Dendritic cell treated with granulocyte-macrophage colony-stimulating factor and Interleukin-4, amounts not matched to agents 40 ng/mL and 50 ng/mL, for 4 days (primary cell): ENCODE data around the gene GLMN.

Experiments
- H3K27ac Mint-ChIP-seq: one replicate; pipeline ENCODE4 v1.8.0; 2022; ENCODE audit warnings: mild to moderate bottlenecking, mixed read lengths
- H3K27me3 Mint-ChIP-seq: one replicate; pipeline ENCODE4 v1.8.0; 2022; ENCODE audit warnings: mild to moderate bottlenecking, mixed read lengths
- H3K36me3 Mint-ChIP-seq: one replicate; pipeline ENCODE4 v1.8.0; 2022; ENCODE audit warnings: low read depth, mixed read lengths
- H3K4me1 Mint-ChIP-seq: one replicate; pipeline ENCODE4 v1.8.0; 2022; ENCODE audit warnings: low read depth, mixed read lengths
- H3K4me3 Mint-ChIP-seq: one replicate; pipeline ENCODE4 v1.8.0; 2022; ENCODE audit warnings: mild to moderate bottlenecking, moderate library complexity, mixed read lengths
- H3K9me3 Mint-ChIP-seq: one replicate; pipeline ENCODE4 v1.8.0; 2022; ENCODE audit warnings: mixed read lengths
- intact Hi-C: fragments of 100-400 bp; cut with micrococcal nuclease; formaldehyde crosslinking; loops from one replicate; pipeline ENCODE4 v1.15.0; 2022

GLMN gene

DNA sequence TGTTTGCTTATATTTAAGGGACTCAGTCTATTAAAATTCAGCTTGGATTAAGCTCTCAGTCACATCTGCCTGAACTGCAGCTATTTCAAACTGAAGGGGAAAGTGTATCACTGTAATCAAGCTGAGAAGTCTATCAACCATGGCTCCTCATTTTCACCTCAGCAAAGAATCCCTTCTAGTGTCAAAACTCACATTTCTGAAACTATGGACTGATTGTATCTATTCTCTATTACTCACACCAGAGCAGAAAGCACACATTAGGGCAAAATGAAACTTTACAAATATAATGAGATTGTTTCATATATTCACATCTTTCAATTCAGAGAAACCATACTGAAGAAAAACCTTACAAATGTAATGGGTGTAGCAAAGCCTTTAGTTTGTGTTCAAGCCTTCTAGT lies 95.7 kb downstream of the GLMN start:
- intact Hi-C loops = no loop called here
- H3K36me3 Mint-ChIP-seq = no peaks in the 10 kb centered on the region
- peaks cover 22% of the 10 kb centered on the region for H3K4me1 Mint-ChIP-seq
- no peaks in the 10 kb centered on the region for H3K27me3 Mint-ChIP-seq
- no peak overlapping the region for H3K27ac Mint-ChIP-seq
- H3K4me3 Mint-ChIP-seq = no peak overlapping the region
- no peaks in the 10 kb centered on the region for H3K9me3 Mint-ChIP-seq

DNA sequence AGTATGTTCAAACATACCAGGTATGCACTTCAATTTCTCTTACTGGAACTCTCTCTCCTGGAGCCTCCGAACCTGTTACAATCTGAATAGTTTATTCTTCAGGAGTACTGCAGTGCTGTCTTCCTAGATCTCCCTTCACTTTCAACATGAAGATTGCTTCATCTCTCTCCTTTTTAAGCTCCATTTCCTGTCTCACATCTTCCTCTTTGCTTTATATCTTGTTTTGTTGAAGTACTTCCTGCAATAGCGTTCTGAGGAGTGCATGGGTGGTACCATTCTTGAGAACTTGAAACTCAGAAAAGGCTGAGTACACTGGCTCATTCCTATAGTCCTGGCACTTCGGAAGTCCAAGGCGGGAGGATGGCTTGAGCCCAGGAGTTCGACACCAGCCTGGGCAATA lies 96.8 kb downstream of the GLMN start:
- Mint-ChIP-seq H3K4me3 (no peak overlapping the region), H3K36me3 (no peaks in the 10 kb centered on the region), H3K4me1 (peaks cover 17% of the 10 kb centered on the region), H3K27ac (no peak overlapping the region), H3K9me3 (no peaks in the 10 kb centered on the region), H3K27me3 (no peaks in the 10 kb centered on the region)
- intact Hi-C loops = no loop called here
